DMS153 (cell line): ENCODE results near the gene TBC1D22A.

Experiments used
- DNase-seq: peaks from one replicate; lab custom pipeline; 2025; lab: John Stamatoyannopoulos, UW

TBC1D22A gene

GRCh38 chr22:47082505-47082904 lies 320.1 kb downstream of the TBC1D22A start:
- no peak for DNase-seq

- no peak for DNase-seq
Measured at GRCh38 chr22:47083379-47083986, 321.0 kb downstream of the TBC1D22A start.

- no peak for DNase-seq
Measured at GRCh38 chr22:47084226-47084625, 321.8 kb downstream of the TBC1D22A start.

GRCh38 chr22:47086596-47087248 lies 324.3 kb downstream of the TBC1D22A start:
- DNase-seq: no peak

GRCh38 chr22:47088480-47089158 lies 326.2 kb downstream of the TBC1D22A start:
- DNase-seq: no peak

- no peak for DNase-seq
Measured at GRCh38 chr22:47089374-47089773, 326.9 kb downstream of the TBC1D22A start.

GRCh38 chr22:47089796-47090460 lies 327.5 kb downstream of the TBC1D22A start:
- DNase-seq: no peak

GRCh38 chr22:47090591-47091245 lies 328.3 kb downstream of the TBC1D22A start:
- no peak for DNase-seq

- DNase-seq: no peak
Measured at GRCh38 chr22:47091246-47091651, 328.8 kb downstream of the TBC1D22A start.

GRCh38 chr22:47091921-47092700 lies 329.7 kb downstream of the TBC1D22A start:
- no peak for DNase-seq

- DNase-seq: no peak
Measured at GRCh38 chr22:47092896-47093311, 330.5 kb downstream of the TBC1D22A start.

- DNase-seq: no peak
Measured at GRCh38 chr22:47093720-47094119, 331.3 kb downstream of the TBC1D22A start.

GRCh38 chr22:47094861-47095330 lies 332.4 kb downstream of the TBC1D22A start:
- DNase-seq: no peak

- no peak for DNase-seq
Measured at GRCh38 chr22:47095395-47096122, 333.1 kb downstream of the TBC1D22A start.

GRCh38 chr22:47098121-47098520 lies 335.7 kb downstream of the TBC1D22A start:
- no peak for DNase-seq

- DNase-seq: no peak
Measured at GRCh38 chr22:47098554-47098953, 336.1 kb downstream of the TBC1D22A start.

- no peak for DNase-seq
Measured at GRCh38 chr22:47100019-47100418, 337.6 kb downstream of the TBC1D22A start.

GRCh38 chr22:47100646-47101200 lies 338.3 kb downstream of the TBC1D22A start:
- DNase-seq: no peak

- DNase-seq: no peak
Measured at GRCh38 chr22:47101321-47101885, 339.0 kb downstream of the TBC1D22A start.

GRCh38 chr22:47102081-47102480 lies 339.6 kb downstream of the TBC1D22A start:
- no peak for DNase-seq
